ENCODE results near the gene PDIK1L.

PDIK1L gene

GRCh38 chr1:26119892-26120608 lies 8.4 kb downstream of the PDIK1L start:
- H3K4me1 ChIP-seq (ENCODE audit: control insufficient read depth in 1 of 2, insufficient read depth in 1 of 2, low read depth in 1 of 2, low read length in 1 of 2): peaks cover 57 to 58% of the 10 kb centered on the region in 2 experiments
- TF ChIP-seq, protein P1, sequence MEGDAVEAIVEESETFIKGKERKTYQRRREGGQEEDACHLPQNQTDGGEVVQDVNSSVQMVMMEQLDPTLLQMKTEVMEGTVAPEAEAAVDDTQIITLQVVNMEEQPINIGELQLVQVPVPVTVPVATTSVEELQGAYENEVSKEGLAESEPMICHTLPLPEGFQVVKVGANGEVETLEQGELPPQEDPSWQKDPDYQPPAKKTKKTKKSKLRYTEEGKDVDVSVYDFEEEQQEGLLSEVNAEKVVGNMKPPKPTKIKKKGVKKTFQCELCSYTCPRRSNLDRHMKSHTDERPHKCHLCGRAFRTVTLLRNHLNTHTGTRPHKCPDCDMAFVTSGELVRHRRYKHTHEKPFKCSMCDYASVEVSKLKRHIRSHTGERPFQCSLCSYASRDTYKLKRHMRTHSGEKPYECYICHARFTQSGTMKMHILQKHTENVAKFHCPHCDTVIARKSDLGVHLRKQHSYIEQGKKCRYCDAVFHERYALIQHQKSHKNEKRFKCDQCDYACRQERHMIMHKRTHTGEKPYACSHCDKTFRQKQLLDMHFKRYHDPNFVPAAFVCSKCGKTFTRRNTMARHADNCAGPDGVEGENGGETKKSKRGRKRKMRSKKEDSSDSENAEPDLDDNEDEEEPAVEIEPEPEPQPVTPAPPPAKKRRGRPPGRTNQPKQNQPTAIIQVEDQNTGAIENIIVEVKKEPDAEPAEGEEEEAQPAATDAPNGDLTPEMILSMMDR (IDR thresholded peaks at IDR 0.05): no peak
- no peaks in the 10 kb centered on the region for H3K9me3 ChIP-seq
- H3K36me3 ChIP-seq: no peaks in the 10 kb centered on the region
- peak overlapping the region; percentile 50 for H3K27ac ChIP-seq
- no peak overlapping the region for H3K4me3 ChIP-seq (ENCODE audit: low read depth in 1 of 2, low read length in 1 of 2)
- H3K27me3 ChIP-seq: no peaks in the 10 kb centered on the region

- peak overlapping the region; percentile 77 for H3K27ac ChIP-seq
- no peaks in the 10 kb centered on the region for H3K36me3 ChIP-seq
- peaks cover 75 to 79% of the 10 kb centered on the region in 2 experiments for H3K4me1 ChIP-seq (ENCODE audit: control insufficient read depth in 1 of 2, insufficient read depth in 1 of 2, low read depth in 1 of 2, low read length in 1 of 2)
- peak overlapping the region in 1 of 2 experiments; percentile 12 for H3K4me3 ChIP-seq (ENCODE audit: low read depth in 1 of 2, low read length in 1 of 2)
- no peaks in the 10 kb centered on the region for H3K9me3 ChIP-seq
- TF ChIP-seq, protein P1 (IDR thresholded peaks at IDR 0.05): no peak
- no peaks in the 10 kb centered on the region for H3K27me3 ChIP-seq
Observed at GRCh38 chr1:26121854-26122773, 10.5 kb downstream of the PDIK1L start.

DNA sequence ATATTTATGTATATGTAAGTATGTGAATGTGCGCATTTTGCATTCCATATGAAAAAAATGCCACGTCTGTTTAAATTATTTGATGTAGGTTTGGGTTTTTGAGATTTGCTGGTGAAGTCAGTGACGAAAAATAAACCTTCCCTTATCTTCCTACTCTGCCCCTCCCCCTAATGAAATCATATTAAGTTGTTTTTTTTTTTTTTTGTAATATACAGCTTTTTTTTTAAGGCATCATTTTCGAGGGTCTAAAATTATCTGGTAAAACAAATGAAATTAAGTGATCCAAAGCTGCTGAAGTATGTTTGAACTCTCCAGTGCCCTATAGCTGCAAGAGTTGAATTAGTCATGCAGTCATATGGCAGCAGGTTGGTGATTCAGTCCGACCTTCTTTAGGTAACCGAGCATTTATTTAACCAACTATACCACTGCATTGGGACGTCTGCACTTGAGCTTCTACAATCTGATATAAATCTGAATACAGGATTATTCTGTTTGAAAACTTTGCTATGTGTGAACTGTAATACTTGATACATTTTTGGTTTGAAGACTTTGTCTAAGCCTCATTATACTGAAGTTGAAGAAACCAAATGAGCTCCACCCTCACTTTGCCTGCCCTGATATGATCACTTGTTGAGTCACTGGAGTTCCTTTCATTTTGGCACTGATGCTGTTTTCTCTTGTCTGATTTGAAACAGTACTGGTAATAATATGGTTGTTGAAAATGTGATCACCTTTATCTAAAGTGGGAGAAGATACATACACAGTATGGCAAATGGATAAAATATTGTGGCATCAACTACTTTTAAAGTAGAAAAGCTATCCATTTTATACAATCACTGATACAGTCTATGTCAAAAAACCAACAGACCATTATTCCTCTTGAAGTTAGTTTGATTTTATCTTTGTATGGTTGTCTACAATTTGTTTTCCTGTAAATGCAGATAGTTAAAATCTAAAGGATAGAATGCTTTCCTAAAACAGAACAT lies 11.7 kb downstream of the PDIK1L start:
- no peaks in the 10 kb centered on the region for H3K27me3 ChIP-seq
- H3K27ac ChIP-seq: peak overlapping the region; percentile 77
- TF ChIP-seq, protein P1 (IDR thresholded peaks at IDR 0.05): no peak
- peaks cover 87 to 90% of the 10 kb centered on the region in 2 experiments for H3K4me1 ChIP-seq (ENCODE audit: control insufficient read depth in 1 of 2, insufficient read depth in 1 of 2, low read depth in 1 of 2, low read length in 1 of 2)
- no peaks in the 10 kb centered on the region for H3K36me3 ChIP-seq
- H3K9me3 ChIP-seq: no peaks in the 10 kb centered on the region
- H3K4me3 ChIP-seq (ENCODE audit: low read depth in 1 of 2, low read length in 1 of 2): no peak overlapping the region

GRCh38 chr1:26124418-26125331 lies 13.1 kb downstream of the PDIK1L start:
- H3K4me3 ChIP-seq (ENCODE audit: low read depth in 1 of 2, low read length in 1 of 2): no peak overlapping the region
- no peaks in the 10 kb centered on the region for H3K9me3 ChIP-seq
- peak overlapping the region; percentile 85 for H3K27ac ChIP-seq
- H3K4me1 ChIP-seq (ENCODE audit: control insufficient read depth in 1 of 2, insufficient read depth in 1 of 2, low read depth in 1 of 2, low read length in 1 of 2): peaks cover 87% of the 10 kb centered on the region in 2 experiments
- TF ChIP-seq, protein P1 (IDR thresholded peaks at IDR 0.05): no peak
- H3K36me3 ChIP-seq: no peaks in the 10 kb centered on the region
- no peaks in the 10 kb centered on the region for H3K27me3 ChIP-seq

All from neutrophil (primary cell).